Measurements from ENCODE around the gene MELTF.

The MELTF gene

DNA sequence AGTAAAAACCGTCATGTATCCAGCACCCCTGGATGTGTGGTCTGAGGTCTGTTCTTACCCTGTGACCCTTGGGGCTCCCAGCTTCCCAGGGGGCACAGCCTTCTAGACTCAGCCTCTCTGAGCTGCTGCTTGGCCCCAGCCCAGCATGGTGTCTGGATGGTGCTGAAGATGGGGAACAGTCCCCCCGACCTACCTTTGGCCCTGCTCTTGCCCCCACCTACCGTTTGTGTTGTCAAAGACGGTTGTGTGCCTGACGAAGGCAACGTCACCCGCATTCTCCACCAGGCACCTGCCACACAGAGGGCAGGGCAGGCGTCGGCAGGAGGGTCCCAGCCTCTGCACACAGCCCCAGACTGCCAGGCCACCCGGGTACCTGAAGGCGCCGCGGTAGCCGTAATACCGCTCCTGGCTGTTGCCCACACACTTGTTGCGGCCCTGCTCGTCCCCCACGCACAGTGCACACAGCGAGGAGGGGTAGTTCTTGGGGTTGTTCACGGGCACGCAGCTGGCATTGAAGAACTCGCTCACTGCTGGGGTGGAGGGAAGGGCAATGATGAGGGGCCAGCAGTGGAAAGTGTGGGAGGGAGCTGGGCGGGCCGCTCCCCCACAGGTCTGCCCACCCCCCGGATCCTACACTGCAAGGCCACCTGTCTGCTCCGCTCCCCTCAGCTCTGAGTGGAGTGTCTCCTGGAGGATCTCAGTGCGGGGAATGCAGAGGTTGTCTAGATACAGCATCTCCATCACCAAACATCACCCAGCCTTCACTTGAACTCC, 21.0 kb downstream of the MELTF start:
- DNase-seq = no peak

DNA sequence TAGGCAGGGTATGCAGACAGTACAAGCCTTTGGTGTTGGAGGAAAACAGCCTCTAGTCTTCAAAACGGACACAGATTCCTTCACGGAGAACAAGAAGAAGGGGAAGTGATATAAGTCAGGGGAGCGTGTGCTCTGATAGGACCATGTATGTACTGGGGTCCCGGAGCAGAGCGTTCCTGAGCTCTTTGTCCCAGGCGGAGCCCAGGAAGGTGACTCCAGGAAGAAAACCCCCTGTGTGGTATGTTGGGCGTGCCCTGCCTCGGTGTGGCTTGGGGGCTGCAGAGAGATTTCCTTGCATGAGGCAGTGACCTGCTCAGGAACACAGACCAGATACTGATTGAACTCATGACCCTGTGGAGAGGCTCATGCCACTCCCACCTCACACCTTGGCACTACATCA, 21.7 kb downstream of the MELTF start:
- no peak for DNase-seq

DNA sequence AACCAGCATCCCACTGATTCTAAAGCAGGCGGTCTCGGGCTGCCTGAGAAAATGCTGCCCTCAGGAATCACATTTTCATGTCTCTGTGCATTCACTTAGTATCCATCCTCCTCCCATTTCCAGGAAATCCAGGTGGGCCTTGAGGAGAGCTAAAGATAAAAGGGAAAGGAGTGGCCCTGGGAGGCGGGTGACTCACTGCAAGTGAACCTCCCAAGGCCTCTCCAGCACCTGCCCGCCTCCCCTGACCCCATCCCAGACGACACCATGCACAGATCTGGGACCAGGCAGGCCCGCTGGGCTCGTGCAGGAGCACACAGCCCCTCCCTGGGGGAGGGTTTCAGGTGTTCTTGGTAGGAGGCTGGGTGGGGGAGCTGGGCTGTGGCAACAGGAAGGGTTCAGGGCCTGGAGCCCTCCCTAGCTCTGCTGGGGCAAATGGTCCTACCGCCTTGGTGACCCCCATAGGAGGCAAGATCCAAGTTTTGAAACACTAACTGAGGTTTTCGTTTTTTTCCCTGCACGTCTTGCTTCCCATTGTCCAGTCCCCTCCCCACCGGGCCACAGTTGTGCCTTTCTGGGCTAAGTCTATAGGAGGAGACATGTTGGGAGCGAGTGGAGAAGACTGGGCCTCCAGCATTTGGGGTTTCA, 22.2 kb downstream of the MELTF start:
- DNase-seq = no peak

DNA sequence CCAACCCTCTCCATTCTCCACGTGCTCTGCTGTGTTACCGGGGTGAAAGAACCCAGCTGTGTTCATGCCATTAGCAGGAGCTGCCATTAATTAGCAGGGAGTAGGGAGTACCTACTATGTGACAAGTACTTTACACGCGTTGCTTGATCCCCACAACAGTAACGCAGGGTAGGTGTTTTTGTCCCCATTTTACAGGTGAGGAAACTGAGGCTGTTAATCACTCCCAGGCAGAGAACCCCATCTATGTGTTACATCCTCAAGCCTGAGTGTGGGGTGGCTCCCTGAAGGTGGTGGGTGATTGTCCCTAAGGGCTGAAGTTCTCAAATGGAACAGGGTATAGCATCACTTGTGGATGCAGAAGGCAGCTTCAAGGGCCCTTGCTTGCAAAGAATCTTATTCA, 22.8 kb downstream of the MELTF start:
- no peak for DNase-seq

DNA sequence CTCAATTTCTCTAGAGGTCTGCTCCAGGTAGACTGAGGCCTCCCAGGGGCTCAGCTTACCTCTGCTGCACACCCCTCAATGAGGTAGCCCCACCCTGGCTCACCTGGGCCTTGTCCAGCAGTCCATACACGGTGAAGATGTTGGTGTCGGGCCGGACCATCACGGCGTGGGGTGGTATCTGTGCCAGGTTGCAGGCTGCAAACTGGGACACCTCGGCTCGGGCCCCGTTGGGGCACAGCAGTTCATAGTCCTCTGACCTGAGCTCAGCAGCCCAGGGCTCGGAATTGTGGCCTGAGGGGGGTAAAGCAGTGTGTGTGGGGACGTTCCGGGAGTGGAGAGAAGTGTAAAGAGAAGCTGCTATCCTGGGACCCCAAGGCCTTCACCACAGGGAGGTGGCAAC, 23.2 kb downstream of the MELTF start:
- no peak for DNase-seq

DNA sequence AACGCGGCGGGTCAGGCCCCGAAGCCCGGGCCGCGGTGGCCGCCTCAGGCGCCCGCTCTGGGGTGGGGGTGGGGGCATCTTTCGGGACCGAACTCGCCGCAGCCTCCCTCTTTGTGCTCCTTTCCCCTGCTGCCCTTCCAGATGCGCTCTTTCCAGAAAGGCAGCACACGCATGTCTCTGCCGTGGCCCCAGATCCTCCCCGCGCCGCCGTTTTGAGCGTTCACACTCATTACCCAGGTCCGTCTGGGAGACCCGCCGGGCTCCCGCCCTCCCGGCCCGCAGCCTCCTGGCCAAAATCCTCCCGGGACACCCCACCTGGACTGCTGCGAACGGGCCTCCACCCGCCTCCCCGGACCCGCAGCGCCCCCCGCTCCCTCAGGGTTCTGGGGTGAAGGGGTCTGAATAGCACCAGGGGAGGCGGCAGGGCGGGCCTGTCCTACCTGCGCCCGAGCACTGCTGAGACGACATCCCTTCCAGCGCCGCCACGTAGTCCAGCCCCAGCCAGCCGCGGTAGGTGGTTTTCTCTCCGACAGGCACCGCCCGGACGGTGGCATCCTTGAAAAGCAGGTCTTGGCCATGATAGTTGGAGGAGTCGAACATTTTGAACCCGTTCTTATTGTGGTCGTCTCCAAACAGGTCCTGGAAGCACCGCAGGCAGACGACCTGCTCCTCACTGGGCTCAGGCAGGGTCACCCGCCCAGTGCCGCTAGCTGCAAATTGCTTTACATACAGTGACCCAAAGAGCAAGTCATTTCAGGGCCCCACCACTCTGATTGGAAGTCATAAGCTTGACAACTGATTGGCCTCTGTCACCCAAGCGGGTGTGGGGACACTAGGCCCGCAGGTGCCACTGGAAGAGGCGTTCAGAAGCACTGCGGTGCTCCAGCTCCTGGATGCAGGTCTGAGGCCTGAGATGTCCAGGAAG, 25.9 kb downstream of the MELTF start:
- DNase-seq = peak; percentile 65

DNA sequence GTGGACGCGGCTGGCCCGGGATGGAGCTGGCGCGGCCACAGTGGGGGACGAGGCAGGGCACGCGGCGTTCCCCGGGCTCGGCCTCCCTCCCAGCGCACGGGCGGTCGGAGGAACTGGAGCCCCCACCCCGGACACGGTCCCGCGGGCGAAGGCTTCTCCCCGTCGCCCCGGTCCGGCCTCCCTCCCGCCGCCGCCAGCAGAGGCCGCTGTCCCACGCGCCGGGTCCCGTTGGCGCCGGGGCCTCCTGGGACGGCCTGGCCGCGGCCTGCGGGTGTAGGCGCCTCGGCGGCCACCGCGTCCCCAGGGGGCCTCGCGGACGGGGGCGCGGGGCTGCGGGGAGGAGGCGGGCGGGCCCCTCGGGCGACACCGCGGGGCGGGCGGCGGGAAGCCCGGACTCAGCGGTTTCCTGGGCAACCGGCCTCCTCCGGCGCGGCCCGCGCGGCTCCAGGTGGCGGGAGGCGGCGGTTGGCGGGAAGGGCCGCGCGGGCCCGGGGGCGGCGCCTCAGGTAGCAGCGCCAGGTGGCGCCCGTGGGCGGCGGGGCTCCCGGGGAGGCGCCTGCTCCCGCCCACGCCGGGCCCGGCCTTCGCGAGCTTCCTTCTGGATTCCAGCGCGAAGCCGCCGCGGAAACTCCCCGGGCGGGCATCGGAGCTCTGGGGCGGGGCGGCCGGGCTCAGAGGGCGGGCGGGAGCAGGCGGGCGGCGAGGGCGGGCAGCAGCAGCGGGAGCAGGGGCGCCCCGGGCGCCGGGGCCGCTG, 26.7 kb downstream of the MELTF start:
- DNase-seq = peak; percentile 77

DNA sequence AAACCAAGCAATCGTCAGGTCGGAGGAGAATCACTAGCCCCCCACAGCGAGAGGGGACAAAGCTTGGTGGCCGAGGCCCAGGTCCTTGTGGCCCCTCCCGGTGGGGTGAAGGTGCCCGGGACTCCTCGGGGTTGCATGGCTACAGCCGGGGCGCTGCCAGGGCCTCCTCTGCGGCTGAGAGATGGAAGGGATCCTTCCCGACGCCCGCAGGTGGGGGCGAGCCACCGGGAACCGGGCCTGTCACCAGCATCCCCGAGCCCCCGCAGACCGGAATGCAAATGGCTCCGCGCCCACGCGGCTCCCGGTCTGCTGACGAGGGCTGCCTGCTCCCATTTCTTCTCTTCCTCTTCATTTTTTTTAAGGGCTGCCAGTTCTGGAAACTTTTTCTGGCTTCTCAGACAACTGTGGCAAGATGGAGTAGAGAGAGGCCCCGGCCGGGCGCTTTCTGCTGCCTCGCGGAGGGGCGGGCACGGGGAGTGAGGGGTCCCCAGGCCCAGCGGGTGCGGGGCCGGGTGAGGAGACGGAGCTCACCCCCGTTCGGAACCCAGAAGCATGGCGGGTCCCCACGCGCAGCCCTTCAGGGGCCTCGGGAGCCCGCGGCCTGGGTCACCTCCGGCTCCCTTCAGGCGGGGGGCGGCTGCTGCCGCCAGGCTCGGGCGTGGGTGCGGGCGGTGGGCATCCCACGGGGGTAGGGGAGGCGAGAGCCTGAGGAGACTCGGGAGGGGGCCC, 27.5 kb downstream of the MELTF start:
- DNase-seq = peak; percentile 62

DNA sequence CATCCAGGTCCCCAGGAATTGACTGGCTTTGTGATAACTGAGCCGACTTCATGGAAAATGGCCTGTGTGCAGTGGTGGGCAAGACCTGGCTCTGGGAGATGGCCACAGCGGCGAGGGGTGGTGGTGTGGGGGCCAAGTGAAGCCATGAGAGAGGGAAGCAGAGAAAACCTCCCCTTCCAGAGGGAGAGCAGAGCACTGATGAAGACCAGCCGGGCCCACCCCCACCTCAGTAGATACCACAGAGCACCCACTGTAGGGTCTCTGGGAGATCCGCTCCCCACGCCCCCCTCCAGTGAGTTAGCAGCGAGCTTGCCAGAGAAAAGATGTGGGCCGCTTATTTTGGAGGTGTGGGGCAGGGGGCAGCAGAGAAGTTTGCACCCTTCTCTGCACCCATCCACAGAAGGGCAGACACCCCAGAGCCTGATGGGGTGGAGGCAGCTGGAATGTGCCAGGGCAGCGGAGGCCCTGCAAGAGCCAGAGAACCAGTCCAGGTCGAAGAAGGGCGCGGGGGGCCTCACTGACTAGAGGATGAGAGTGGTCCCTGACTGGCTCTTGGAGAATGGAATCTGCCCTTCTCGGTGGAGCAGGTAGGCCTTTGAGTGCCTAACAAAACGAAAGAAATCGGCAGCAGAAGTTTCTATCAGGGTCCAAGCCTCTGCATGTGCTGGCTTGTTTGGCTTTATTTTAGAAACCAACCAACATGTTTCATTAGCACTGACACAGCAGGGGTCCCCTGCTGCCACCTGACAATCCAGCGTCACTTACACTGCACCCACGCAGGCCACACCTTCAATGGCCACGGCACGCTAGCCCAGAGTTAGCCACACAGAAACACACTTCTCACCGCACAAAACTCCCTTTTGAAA, 28.3 kb downstream of the MELTF start:
- no peak for DNase-seq

DNA sequence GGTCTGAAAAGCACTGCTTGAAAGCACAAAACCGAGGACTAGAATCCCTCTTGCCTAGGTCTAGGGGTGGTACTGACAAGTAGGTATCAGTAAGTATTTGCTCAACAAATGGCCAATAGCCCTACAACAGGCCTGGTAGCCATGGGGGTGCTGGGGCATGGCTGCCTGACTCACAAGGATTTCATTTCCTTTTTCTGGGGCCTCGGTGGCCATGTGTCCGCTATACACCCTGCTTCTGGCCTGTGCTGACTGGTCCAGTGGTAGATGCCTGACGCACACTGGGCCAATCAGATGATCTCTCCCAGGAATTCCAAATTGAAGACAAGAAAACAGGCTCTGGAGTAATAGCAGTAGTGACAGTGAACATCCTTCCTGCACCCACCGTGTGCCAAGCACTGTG, 29.4 kb downstream of the MELTF start:
- DNase-seq = no peak

DNA sequence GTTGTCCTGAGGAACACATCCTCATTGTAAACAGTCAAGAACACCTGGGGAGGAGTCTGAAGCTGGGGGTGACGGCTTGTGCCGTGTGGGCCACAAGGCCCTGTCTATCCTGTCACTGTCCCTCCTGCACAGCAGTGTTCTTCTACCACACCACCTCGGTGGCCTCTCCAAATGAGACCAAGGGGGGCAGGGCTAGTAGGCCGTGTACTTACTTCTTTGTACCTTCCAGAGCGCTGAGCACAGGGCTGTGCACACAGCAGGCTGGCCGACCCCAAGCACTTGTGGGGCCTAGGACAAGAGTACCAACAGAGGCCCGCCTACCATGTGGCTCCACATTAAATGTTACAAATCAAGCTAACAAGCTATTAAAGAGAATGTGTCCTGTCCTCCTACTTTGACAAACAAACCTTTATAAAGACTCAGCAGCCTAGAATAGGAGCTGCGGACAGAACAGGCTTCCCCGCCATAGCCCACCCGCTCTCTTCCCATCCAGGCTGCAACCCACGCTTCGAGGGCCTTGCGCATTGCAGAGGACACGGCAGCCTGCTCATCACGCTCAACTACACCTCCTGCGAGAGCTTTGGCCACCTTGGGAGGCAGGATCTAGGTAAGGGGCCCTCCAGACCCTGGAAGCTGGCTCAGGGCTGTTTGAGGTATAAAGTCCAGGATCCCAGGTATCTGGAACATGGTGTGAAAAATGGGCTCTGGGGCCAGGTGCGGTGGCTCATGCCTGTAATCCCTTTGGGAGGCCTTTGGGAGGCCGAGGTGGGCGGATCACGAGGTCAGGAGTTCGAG, 30.5 kb downstream of the MELTF start:
- no peak for DNase-seq

DNA sequence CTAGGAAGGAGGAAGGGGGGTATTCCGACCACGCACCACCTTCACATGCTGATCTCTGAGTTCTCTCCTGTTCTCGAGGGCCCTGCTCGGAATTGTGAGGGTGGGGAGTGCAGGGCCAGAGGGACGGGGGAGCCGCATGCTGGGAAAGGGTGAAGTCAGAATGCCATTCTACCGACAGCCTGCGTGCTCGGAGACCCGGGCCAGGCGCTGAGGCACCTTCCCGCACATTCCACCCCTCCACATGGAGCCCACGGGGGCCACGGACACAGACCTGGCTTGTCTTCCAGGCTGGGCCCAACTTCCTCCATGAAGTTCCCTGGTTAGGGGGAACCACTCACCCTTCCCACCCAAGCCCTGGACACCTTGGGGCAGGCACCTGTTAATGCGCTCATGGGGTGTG, 32.3 kb downstream of the MELTF start:
- no peak for DNase-seq

DNA sequence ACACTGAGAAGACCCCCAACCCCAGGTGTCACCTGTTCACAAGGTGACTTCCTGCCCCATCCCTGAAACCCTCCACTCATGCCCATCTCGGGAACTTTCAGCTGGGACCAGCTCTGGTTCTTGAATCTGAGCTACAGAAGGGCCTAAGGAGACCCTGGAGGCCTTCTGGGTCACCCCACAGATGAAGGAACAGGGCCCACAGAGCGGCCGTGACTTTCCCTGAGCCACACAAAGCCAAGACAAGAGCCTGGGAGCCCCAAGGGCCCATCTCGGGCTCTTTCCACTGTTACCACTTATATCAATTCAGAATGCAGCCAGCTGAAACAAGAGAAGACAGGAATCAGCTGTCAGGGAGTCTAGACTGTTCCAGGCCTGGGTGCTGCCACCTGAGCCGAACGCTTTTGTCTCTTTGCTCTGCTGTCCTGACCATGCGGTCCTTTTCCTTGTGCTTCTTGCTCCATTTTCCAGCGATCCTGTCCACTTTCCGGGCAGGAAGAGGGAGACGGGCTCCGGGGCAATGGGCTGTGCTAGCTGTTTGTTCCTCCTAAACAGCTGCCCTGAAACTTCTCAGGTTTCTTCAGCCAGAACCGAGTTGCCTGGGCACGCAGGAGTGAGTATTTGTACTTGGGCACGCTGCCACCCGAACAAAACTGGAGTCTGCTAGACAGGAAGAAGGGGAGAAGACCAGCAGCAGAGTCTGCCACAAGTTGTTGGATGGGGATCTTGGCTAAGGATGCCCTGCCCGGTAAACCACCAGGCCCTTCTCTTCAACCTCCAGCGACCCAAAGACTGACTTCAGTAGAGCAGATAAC, 33.0 kb downstream of the MELTF start:
- DNase-seq = no peak

DNA sequence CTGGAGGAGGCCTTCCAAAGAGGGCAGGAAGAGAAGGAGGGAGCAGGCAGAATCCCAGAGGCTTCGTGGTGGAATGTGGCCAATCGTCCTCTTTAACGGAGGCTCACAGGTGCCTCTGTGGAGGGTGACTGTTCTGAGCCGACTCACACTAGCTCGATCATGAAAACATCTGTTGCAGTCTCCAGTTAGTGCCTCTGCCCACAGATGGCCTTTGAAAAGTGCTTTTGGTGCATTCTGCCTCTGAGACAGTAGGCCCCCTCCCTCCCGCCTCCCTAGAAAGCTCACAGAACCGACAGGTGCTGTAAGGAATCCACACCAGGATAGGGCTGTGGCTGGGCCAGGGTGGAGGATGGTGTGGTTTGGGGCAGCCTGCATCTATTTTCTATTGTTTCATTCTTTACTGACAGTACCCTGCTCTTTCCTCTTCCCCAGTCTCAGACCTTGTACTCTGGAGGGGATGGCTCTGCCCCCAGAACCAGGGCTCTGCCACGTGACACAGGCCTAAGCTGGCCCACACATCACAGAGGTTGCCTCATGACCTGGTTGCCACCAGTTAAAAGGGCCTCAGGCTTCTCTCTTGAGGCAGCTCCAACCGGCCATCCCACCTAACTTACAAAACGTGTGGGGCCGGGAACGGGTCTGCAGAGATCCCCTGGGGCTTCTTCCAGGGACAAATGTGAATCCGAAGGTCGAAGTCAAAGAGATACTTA, 33.8 kb downstream of the MELTF start:
- DNase-seq = no peak

DNA sequence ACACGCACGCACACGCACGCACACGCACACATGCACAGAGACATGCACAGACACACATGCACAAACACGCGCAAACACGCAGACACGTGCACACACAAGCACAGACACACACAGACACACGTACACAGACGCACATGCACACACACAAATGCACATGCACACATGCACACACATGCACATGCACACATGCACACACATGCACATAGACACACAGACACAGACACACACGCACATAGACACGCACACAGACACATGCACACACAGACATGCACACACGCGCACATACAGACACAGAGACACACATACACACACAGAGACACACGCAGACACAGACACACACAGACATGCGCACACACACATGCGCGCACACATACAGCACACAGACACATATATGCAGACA, 34.6 kb downstream of the MELTF start:
- no peak for DNase-seq

DNA sequence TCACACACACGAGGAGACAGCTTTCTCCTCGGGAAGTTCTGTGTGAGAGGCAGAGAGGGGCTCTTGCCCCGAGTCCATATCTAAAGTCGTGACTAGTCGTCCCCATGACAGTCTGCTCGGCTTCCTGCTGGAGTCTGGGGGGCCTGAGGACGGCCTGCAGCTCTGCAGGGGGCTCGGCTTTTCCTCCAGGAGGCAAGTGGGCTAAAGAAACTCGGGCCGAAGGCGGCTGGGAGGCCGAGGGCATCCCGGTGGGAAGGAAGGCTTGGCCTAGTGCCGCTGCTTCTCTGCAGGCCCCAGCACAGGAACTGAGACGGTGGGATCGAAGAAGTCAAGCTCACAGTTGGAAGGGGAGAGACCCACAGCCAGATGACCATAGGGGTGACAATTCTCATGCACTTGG, 35.6 kb downstream of the MELTF start:
- DNase-seq = no peak

DNA sequence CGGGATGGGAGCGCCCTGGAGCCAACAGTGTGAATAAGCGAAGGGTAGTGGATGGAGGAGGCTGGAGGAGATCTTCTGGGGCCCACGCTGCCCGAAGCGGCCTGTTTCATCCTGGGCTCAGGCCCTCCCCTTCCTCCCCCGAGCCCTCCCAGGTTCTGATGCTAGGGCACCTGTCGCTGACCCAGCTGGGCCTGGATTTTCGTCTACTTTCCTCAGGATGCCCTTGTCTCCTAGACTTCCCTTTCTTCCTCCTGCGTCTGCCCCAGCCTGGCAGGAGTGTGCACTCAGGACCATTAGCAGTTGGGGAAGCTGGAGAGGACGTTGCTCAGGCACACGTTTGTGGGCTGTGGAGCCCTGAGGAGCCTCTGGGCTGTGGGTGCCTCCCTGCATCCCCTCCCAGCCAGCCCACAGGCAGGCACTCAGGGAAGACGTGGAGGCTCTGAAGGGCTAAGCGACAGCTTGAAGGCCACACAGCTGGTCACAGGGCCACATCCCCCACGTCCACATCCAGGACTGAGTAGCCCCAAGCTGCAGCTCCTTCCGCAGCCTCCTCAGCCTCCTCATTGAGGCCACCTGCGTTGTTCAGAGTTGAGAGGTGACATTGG, 37.1 kb downstream of the MELTF start:
- DNase-seq = no peak
